Measurements from ENCODE around the gene ADARB2.

- TF ChIP-seq CTCF (IDR thresholded peaks at IDR 0.05; ENCODE audit: low read depth, low read length, missing input control) (no peak), ZBTB33 (IDR thresholded peaks at IDR 0.05) (no peak), SP1 (IDR thresholded peaks at IDR 0.05) (no peak), HNF4G (IDR thresholded peaks at IDR 0.05) (no peak), GABPA (IDR thresholded peaks at IDR 0.05 in 1 of 2, conservative IDR thresholded peaks at IDR 0.05 in 1 of 2) (no peak)
- TF ChIP-seq, protein P1, sequence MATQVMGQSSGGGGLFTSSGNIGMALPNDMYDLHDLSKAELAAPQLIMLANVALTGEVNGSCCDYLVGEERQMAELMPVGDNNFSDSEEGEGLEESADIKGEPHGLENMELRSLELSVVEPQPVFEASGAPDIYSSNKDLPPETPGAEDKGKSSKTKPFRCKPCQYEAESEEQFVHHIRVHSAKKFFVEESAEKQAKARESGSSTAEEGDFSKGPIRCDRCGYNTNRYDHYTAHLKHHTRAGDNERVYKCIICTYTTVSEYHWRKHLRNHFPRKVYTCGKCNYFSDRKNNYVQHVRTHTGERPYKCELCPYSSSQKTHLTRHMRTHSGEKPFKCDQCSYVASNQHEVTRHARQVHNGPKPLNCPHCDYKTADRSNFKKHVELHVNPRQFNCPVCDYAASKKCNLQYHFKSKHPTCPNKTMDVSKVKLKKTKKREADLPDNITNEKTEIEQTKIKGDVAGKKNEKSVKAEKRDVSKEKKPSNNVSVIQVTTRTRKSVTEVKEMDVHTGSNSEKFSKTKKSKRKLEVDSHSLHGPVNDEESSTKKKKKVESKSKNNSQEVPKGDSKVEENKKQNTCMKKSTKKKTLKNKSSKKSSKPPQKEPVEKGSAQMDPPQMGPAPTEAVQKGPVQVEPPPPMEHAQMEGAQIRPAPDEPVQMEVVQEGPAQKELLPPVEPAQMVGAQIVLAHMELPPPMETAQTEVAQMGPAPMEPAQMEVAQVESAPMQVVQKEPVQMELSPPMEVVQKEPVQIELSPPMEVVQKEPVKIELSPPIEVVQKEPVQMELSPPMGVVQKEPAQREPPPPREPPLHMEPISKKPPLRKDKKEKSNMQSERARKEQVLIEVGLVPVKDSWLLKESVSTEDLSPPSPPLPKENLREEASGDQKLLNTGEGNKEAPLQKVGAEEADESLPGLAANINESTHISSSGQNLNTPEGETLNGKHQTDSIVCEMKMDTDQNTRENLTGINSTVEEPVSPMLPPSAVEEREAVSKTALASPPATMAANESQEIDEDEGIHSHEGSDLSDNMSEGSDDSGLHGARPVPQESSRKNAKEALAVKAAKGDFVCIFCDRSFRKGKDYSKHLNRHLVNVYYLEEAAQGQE (IDR thresholded peaks at IDR 0.05) = no peak
Observed at GRCh38 chr10:1150638-1150955, 586.7 kb downstream of the ADARB2 start.
